ENCODE measurements around the gene ABCC10.
"Not testable (repeated sequence)": the region's sequence is repeated elsewhere in the genome, so short reads cannot be mapped to it uniquely, and the experiment has no call there.

ABCC10 gene

DNA sequence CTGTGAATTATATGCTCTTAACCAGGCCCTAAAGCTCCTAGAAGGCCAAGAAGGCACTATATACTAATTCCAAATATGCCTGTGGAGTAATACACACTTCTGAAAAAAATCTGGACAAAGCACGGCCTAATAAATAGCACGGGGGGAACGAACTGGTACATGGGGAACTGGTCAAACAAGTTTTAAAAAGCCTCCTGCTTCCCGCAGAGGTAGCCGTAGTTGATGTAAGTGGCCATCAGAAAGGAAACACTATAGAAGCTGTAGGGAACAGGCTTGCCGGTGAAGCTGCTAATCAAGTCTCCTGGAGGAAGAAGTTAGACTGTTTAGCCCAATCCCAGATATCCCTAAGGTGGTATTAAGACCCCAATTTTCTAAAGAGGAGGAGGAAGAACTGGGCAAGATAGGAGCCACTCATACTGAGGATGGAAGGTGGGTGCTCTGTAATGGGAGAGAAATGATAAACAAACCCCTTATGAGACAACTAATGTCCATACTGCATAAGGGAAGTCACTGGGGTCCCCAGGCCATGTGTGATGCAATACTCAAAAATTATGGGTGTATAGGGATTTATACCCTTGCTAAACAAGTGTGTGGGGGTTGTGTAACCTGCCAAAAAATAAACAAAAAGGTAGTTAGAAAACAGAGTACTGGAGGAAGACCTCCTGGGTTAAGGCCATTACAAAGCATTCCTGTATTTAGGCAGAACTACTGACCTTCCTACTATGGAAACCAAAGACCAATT is 30.8 kb upstream of the ABCC10 start:
- TF ChIP-seq GATA1 (IDR thresholded peaks at IDR 0.05; ENCODE audit: low read depth, low read length): no peak
- TF ChIP-seq POLR2A (IDR thresholded peaks at IDR 0.05; ENCODE audit: low read length): no peak

DNA sequence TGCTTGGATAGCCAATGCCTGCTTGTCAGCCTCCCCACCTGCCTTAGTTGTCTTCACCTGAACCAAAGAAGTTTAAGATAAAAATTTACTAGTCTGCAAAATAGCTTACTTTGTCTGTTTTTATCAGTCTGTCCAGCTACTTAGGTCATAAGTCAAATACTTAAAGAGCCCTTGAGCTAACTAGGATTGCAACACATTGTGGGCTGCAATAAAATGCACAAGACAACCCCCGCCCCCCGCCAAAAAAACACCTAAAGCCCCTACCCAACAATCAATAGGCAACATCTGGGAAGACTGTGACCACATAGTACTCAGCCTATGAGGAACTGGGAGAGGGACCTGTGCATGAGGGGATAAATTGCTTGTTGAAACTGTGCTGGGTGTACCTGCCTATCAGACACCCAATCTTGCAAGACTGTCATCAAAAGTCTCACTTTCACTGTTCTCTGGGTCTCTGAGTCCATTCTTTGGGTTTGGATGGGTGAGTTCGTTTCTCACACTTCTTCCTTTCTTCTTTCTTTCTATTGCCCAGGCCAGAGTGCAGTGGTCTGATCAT is 27.3 kb upstream of the ABCC10 start:
- no peak for DNase-seq
- TF ChIP-seq POLR2A (IDR thresholded peaks at IDR 0.05; ENCODE audit: low read length) (no peak), GATA1 (IDR thresholded peaks at IDR 0.05; ENCODE audit: low read depth, low read length) (no peak)

More for the DNA sequence above, 30.8 kb upstream of the ABCC10 start:
- DNase-seq: no peak

DNA sequence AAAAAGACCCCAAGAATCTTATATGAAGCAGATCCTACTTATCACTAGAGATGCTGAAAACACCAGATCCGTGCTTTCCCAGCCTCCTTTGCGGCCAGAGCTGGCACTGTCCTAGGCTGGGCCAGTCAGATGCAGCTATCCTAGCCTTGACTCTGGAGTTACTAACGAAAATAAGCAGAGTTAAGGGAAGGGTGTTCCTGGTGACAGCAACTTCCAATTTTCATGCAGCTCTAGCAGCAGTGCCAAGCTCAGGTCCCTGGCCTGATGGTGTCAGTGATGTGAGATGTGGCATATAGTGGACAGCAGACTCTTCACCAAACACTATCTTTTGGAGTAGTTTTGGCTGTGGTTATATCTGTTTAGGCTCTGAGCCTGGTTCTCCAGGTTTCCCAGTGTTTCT is 25.6 kb upstream of the ABCC10 start:
- TF ChIP-seq POLR2A (IDR thresholded peaks at IDR 0.05; ENCODE audit: low read length): no peak
- TF ChIP-seq GATA1 (IDR thresholded peaks at IDR 0.05; ENCODE audit: low read depth, low read length): no peak
- DNase-seq: no peak

DNA sequence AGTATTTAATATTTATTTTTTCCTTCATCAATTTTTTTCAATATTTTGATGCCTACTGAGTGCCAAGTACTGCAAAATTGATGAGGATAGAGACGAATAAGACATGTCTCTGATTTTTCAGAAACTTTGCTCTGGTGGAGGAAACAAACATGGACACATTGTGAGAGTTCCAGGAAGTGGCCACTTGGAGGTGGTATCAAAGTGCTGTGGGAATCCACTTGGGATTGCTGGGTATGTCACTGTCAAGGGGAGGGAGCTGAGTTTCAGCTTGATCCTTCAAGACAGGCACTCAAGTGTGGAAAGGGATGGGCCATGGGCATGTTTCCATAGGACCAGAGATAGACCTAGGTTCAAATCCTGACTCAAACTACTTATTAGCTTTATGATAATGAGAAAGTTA is 24.5 kb upstream of the ABCC10 start:
- DNase-seq: no peak
- no peak for TF ChIP-seq GATA1 (IDR thresholded peaks at IDR 0.05; ENCODE audit: low read depth, low read length)
- TF ChIP-seq POLR2A (IDR thresholded peaks at IDR 0.05; ENCODE audit: low read length): no peak

DNA sequence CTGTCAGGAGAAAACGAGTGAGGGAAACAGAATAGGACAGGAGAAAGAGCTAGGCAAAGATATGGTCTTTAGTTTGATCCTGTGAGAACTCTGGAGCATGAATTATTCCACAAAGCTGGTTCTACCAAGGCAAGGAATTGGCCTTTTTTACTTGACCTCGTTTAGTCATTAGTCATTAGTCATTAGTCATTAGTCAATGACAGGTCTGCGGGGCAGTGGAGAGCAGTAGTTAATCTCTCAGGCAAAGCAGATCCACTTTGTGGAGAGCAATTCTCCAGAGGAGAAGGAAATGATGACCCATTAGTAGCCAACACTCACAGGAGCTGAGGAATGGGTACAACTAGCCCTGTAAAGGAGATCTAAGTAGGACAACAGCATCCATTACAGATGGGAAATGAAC is 22.0 kb upstream of the ABCC10 start:
- DNase-seq: no peak
- TF ChIP-seq GATA1 (IDR thresholded peaks at IDR 0.05; ENCODE audit: low read depth, low read length): no peak
- no peak for TF ChIP-seq POLR2A (IDR thresholded peaks at IDR 0.05; ENCODE audit: low read length)

DNA sequence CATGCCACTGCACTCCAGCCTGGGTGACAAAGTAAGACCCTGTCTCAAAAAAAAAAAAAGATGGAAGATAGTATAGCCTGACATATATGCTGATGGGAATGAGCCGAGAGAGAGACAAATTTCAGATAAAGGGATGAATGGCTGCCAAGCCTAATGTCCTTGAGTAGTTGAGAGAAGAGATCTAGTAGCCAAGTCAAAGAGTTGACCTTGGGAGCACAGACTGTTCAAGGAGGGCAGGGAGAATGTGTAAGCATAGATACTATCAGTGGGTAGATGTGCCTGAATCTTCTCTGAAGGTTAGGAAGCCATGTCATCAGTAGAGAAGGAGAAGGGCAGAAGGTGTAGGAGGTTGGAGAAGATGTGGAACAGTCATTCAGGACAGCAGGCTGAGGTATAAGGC is 20.0 kb upstream of the ABCC10 start:
- TF ChIP-seq GATA1 (IDR thresholded peaks at IDR 0.05; ENCODE audit: low read depth, low read length) (no peak), POLR2A (IDR thresholded peaks at IDR 0.05; ENCODE audit: low read length) (no peak)
- no peak for DNase-seq

DNA sequence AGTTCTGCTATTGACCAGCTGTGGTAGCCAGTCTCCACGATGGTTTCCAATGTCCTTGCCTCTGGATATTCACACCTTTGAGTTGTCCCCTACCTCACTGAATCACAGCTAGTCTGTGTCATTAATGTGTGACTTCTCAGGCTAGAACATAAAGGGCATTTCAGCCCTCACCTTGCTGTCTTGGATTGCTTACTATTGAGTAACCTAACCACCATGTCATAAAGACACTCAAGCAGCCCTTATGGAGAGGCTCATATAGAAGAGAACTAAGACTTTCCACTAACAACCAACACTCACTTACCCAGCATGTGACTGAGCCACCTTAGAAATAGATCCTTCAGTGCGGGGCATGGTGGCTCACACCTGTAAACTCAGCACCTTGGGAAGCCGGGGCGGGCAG is 19.1 kb upstream of the ABCC10 start:
- no peak for DNase-seq
- no peak for TF ChIP-seq GATA1 (IDR thresholded peaks at IDR 0.05; ENCODE audit: low read depth, low read length)
- no peak for TF ChIP-seq POLR2A (IDR thresholded peaks at IDR 0.05; ENCODE audit: low read length)

DNA sequence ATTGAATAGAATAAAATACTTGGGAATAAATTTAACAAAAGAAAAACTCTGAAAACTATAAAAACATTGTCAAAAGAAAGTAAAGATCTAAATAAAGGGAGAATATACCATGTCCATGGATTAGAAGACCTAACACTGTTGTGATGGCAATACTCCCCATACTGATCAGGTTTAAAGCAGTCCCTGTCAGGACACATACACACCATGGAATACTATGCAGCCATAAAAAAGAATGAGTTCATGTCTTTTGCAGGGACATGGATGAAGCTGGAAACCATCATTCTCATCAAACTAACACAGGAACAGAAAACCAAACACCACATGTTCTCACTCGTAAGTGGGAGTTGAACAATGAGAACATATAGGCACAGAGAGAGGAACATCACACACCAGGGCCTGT is 16.6 kb upstream of the ABCC10 start:
- not testable (repeated sequence) for DNase-seq

DNA sequence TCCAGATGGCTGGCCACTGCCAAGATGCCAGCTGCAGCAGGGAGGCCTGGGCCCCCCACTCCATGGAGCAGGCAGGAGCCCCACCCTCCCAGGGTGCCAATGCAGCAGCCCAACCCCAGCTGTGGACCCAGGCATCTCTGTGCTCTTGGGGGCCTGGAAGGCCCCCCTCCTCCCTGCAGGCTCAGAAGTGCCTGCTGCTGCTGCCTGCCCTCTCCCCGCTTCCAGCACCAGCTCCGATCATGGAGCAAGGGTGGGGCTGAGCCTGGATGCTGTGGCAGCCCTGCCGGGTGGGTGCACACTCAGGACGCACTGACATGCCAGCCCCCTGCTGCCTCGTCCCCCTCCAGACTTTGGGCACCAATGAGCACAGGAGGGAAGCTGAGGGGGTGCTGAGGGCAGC is 14.8 kb upstream of the ABCC10 start:
- TF ChIP-seq GATA1 (IDR thresholded peaks at IDR 0.05; ENCODE audit: low read depth, low read length): no peak
- no peak for TF ChIP-seq POLR2A (IDR thresholded peaks at IDR 0.05; ENCODE audit: low read length)
- no peak for DNase-seq

DNA sequence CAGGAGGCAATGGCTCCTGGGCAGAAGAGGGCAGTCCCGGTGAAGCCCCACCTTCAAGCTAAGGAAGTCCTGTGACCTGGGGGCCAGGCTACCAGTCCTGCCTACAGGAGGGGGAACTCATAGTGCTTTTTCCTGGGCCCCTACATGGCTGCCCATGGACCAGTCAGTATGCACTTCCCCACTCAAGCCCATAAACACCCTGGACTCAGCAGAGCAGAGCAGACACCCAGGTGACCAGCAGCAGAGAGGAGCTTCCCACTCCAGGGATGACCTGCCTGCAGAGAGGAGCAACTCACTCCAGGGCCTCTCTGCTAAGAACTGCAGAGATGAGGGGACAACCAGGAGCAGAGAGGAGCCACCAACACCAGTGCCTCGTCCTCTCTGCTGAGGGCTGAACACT is 14.3 kb upstream of the ABCC10 start:
- TF ChIP-seq POLR2A (IDR thresholded peaks at IDR 0.05; ENCODE audit: low read length) (no peak), GATA1 (IDR thresholded peaks at IDR 0.05; ENCODE audit: low read depth, low read length) (no peak)
- DNase-seq: no peak

DNA sequence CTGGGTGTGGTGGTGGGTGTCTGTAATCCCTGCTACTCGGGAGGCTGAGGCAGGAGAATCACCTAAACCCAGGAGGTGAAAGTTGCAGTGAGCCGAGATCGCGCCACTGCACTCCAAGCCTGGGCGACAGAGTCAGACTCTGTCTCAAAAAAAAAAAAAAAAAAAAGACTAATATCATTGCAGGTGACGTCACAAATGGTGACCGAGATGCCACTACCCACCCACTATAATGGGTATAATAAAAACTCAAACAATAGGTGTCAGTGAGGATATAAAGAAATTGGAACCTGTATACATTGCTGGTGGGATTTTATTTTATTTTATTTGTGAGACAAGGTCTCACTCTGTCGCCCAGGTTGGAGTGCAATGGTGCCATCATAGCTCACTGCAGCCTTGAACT is 12.1 kb upstream of the ABCC10 start:
- DNase-seq: not testable (repeated sequence)

DNA sequence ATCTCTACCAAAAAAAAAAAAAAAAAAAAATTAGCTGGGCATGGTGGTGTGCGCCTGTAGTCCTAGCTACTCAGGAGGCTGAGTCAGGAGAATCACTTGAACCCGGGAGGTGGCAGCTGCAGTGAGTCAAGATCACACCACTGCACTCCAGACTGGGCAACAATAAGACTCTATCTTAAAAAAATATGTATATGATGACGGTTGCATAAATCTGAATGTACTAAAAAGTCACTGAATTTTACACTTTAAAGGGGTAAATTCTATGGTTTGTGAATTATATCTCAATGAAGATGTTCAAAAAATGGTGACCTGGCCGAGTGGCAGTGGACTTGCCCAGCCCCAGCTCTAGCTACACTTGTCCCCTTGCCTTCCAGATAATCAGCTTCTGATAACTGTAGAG is 10.4 kb upstream of the ABCC10 start:
- DNase-seq: no peak
- TF ChIP-seq POLR2A (IDR thresholded peaks at IDR 0.05; ENCODE audit: low read length) (no peak), GATA1 (IDR thresholded peaks at IDR 0.05; ENCODE audit: low read depth, low read length) (no peak)

DNA sequence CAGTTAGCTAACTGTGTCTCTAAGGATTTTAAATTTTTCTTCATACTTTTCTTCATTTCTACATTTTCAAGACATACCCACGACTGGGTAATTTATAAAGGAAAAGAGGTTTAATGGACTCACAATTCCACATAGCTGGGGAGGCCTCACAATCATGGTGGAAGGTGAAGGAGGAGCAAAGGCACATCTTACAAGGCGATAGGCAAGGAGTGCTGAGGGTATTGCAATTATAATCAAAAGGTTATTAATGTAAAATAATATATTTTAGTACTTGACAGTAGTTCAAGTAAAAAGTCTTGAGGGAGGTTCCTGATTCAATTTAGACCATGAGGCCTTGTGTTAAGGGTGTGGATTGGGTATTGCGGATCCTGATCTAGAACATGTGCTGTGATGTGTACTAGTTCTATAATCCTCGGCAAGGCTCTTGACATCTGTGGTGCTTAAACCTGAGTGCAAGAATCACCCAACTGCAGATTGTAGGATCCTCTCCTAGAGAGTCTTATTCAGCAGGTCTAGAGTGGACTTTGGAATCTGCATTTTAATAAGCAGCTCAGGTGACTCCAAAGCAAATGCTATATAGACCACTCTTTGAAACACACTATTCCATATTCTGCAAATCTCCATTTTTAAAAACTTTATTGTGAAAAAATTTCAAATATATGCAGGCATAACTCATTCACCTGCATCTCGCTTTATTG is 7.2 kb upstream of the ABCC10 start:
- no peak for DNase-seq
- TF ChIP-seq POLR2A (IDR thresholded peaks at IDR 0.05; ENCODE audit: low read length) (no peak), GATA1 (IDR thresholded peaks at IDR 0.05; ENCODE audit: low read depth, low read length) (no peak)

DNA sequence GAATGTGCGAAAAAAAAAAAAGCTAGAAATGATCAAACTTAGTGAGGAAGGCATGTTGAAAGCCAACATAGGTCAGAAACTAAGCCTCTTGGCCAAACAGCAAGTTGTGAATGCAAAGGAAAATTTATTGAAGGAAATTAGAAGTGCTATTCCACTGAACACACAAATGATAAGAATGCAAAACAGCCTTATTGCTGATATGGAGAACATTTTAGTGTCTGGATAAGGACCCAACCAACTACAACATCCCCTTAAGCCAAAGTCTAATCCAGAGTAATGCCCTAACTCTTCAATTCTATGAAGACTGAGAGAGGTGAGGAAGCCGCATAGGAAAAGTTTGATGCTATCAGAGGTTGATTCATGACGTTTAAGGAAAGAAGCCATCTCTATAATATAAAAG is 5.5 kb upstream of the ABCC10 start:
- no peak for TF ChIP-seq POLR2A (IDR thresholded peaks at IDR 0.05; ENCODE audit: low read length)
- no peak for TF ChIP-seq GATA1 (IDR thresholded peaks at IDR 0.05; ENCODE audit: low read depth, low read length)
- DNase-seq: no peak

DNA sequence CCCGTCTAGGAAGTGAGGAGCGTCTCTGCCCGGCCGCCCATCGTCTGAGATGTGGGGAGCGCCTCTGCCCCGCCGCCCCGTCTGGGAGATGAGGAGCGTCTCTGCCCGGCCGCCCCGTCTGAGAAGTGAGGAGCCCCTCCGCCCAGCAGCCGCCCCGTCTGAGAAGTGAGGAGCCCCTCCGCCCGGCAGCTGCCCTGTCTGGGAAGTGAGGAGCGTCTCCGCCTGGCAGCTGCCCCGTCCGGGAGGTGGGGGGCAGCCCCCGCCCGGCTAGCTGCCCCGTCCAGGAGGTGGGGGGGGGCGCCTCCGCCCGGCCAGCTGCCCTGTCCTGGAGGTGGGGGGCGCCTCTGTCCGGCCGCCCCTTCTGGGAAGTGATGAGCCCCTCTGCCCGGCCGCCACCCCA is 2.3 kb upstream of the ABCC10 start:
- not testable (repeated sequence) for DNase-seq

Data from erythroblast (primary cell).